ENCODE measurements around the gene TSPAN32.

DNA sequence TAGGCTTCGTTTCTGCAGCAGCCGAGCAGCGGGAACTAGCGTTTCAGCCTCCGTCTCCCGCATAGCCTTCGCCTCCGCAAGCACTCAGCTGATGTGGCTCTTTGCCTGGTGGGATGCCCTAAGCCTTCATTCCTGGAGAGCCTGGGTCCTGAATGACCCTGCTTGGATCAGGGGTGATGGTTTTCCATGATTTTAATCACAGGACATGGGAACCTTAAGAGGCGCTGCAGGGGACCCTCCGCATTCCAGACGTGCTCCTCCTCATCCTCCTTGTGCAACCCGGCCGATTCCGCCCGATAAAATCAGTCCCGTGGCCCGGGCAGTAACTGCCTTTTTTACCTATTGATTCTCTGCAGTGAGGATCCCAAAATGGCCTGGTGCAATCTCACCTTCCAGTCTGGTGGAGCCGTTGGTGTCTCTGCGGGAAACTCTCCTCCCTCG, 8.3 kb upstream of the TSPAN32 start:
- TF ChIP-seq REST (IDR thresholded peaks at IDR 0.05; ENCODE audit: insufficient read depth in 1 of 2, low read depth in 2 of 2, low read length in 1 of 2), result no peak
- TF ChIP-seq CTCF (IDR thresholded peaks at IDR 0.05), result no peak
- TF ChIP-seq POLR2AphosphoS5 (IDR thresholded peaks at IDR 0.05; ENCODE audit: low read depth, low read length), result no peak
- no peak for TF ChIP-seq TCF7L2 (IDR thresholded peaks at IDR 0.05; ENCODE audit: low read depth, low read length)
